ENCODE results near the gene KIF13A.

The KIF13A gene

DNA sequence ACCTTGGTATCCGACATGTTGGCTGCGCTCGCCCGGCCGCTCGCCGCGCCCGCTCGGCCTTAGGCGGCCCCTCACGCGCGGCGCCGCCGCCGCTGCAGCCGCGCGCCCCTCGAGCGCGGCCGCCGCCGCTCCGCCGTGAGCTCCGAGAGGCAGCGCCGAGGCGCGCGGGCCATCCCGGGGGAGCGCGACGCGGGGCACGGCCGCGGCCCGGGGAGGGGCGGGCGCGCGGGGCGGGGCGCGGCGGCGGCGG, at the start of gene KIF13A:
Gene KIF13A (minus strand): TSS at position 189 of the 250 bp plus-strand sequence. CDS start 172 bp downstream, at position 17.
- Mint-ChIP-seq H3K27ac (peak within 1 kb of the TSS; percentile 97), H3K9me3 (no peaks in the 10 kb centered on the region), H3K36me3 (ENCODE audit: low read depth) (peaks cover 13% of the 10 kb centered on the region), H3K4me3 (peak within 1 kb of the TSS; percentile 96), H3K27me3 (ENCODE audit: low read depth, poor library complexity) (peaks cover 33% of the 10 kb centered on the region), H3K4me1 (peaks cover 32% of the 10 kb centered on the region)
- no peak for DNase-seq
- TF ChIP-seq, protein P1, sequence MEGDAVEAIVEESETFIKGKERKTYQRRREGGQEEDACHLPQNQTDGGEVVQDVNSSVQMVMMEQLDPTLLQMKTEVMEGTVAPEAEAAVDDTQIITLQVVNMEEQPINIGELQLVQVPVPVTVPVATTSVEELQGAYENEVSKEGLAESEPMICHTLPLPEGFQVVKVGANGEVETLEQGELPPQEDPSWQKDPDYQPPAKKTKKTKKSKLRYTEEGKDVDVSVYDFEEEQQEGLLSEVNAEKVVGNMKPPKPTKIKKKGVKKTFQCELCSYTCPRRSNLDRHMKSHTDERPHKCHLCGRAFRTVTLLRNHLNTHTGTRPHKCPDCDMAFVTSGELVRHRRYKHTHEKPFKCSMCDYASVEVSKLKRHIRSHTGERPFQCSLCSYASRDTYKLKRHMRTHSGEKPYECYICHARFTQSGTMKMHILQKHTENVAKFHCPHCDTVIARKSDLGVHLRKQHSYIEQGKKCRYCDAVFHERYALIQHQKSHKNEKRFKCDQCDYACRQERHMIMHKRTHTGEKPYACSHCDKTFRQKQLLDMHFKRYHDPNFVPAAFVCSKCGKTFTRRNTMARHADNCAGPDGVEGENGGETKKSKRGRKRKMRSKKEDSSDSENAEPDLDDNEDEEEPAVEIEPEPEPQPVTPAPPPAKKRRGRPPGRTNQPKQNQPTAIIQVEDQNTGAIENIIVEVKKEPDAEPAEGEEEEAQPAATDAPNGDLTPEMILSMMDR (IDR thresholded peaks at IDR 0.05), result no peak

DNA sequence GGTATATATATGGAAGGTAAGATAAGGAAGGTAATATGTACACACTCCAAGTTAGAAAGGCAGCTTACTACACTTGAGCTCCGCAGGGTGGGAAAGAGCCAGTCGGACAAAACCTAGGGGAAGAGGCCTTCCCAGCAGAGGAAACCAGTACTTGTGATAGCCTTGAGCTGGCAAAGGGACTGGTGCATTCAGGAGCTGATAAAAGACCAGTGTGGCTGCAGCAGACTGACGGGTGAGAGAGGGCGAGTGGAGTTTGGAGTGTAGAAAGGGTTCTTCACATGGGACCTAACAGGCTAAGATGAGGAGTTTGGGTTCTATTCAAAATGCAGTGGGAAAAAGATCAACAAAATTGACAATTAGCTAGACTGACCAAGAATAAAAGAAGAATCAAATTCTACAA, 49.3 kb upstream of the KIF13A start:
- DNase-seq, result no peak
- Mint-ChIP-seq H3K27ac (no peak overlapping the region), H3K36me3 (ENCODE audit: low read depth) (no peaks in the 10 kb centered on the region), H3K4me1 (no peaks in the 10 kb centered on the region), H3K27me3 (ENCODE audit: low read depth, poor library complexity) (no peaks in the 10 kb centered on the region), H3K9me3 (no peaks in the 10 kb centered on the region), H3K4me3 (no peak overlapping the region)
- TF ChIP-seq, protein P1 (IDR thresholded peaks at IDR 0.05), result no peak

DNA sequence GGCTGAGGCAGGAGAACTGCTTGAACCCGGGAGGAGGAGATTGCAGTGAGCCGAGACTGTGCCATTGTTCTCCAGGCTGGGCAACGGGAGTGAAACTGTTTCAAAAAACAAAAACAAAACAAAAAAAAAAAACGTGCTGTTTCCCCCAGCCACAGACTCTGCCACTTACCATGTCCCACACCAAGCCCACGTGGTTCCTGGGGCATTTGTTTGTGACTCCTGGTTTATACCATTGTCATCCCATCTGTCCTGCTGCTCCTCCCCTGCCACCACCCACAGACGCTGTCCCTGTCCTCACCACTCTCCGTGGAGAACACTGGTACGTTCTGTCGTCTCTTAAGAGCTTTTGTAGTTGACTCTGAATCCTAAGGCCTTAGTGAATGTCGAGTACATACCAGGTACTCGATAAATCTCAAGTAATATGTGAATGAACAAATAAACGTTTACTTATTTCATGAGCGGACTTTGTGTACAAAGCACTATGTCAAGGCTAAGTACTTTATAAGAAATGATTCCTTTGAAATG, 48.0 kb upstream of the KIF13A start:
- Mint-ChIP-seq H3K4me1 (no peaks in the 10 kb centered on the region), H3K36me3 (ENCODE audit: low read depth) (no peaks in the 10 kb centered on the region), H3K27me3 (ENCODE audit: low read depth, poor library complexity) (no peaks in the 10 kb centered on the region), H3K9me3 (no peaks in the 10 kb centered on the region), H3K27ac (no peak overlapping the region), H3K4me3 (no peak overlapping the region)
- TF ChIP-seq, protein P1 (IDR thresholded peaks at IDR 0.05), result no peak
- no peak for DNase-seq

DNA sequence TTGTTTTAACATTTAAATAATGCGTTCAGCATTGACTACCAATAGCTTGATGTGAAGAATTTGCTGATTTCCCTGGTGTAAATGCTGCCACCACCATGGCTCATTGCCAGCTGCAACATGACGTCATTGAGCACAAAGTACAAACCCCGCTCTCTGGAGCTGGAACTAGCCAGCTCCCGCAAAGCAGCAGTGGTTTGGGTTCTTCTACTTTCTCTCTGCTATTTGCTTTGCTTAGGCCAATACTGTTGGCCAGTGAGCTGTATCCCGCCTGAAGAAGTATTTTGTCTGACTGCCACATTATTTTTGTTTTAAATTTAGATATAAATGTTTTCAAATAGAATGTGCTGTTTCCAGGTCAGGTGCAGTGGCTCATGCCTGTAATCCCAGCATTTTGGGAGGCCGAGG, 47.4 kb upstream of the KIF13A start:
- H3K36me3 Mint-ChIP-seq (ENCODE audit: low read depth), result no peaks in the 10 kb centered on the region
- no peaks in the 10 kb centered on the region for H3K27me3 Mint-ChIP-seq (ENCODE audit: low read depth, poor library complexity)
- H3K4me1 Mint-ChIP-seq, result no peaks in the 10 kb centered on the region
- no peak overlapping the region for H3K4me3 Mint-ChIP-seq
- TF ChIP-seq, protein P1 (IDR thresholded peaks at IDR 0.05), result no peak
- DNase-seq, result no peak
- no peak overlapping the region for H3K27ac Mint-ChIP-seq
- no peaks in the 10 kb centered on the region for H3K9me3 Mint-ChIP-seq

DNA sequence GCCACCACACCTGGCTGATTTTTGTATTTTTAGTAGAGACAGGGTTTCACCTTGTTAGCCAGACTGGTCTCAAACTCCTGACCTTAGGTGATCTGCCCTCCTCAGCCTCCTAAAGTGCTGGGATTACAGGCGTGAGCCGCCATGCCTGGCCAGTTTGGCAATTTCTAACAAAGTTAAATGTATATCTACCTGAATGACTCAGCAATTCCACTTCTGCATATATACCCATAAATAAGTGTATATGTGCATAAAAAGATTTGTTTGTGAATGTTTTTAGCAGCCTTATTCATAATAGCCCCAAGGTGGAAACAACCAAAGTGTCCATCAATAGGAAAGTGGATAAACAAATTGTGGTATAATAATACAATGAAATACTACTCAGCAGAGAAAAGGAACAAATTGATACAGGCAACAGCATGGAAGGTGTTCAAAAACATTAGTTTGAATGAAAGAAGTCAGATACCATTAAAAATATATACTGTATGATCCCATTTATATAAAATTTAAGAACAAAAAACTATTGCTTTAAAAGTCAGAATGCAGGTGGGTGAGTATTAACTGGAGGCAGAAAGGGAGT, 44.3 kb upstream of the KIF13A start:
- Mint-ChIP-seq H3K4me1 (peaks cover 11% of the 10 kb centered on the region), H3K36me3 (ENCODE audit: low read depth) (no peaks in the 10 kb centered on the region), H3K9me3 (no peaks in the 10 kb centered on the region), H3K27ac (no peak overlapping the region), H3K4me3 (no peak overlapping the region), H3K27me3 (ENCODE audit: low read depth, poor library complexity) (peaks cover 3% of the 10 kb centered on the region)
- TF ChIP-seq, protein P1 (IDR thresholded peaks at IDR 0.05), result no peak
- no peak for DNase-seq

DNA sequence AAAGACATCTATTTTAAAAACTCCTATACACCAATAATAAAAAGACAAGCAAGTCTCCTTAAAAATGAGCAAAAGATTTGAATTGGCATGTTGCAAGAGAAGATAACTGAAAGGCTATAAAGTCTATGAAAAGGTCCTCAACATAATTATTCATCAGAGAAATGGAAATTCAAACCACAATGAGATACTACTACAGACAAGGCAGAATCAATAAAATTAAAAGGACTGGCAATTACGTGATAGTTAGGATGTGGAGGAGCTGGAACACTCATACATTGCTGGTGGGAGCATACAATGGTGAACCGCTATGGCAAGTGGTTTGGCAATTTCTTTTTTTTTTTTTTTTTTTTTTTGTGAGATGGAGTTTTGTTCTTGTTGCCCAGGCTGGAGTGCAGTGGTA, 43.8 kb upstream of the KIF13A start:
- H3K27ac Mint-ChIP-seq, result no peak overlapping the region
- H3K27me3 Mint-ChIP-seq (ENCODE audit: low read depth, poor library complexity), result peaks cover 3% of the 10 kb centered on the region
- H3K4me1 Mint-ChIP-seq, result peaks cover 11% of the 10 kb centered on the region
- no peaks in the 10 kb centered on the region for H3K9me3 Mint-ChIP-seq
- TF ChIP-seq, protein P1 (IDR thresholded peaks at IDR 0.05), result no peak
- no peak overlapping the region for H3K4me3 Mint-ChIP-seq
- no peak for DNase-seq
- no peaks in the 10 kb centered on the region for H3K36me3 Mint-ChIP-seq (ENCODE audit: low read depth)
